Cardiac muscle cell (in vitro differentiated cells and primary cell): ENCODE results near the gene TCTN3. TPM values are rescaled to one million over a fixed set of nuclear protein-coding genes. Genes with fewer than 3 reads are reported as not detected.
"Not testable (repeated sequence)": the region's sequence is repeated elsewhere in the genome, so short reads cannot be mapped to it uniquely, and the experiment has no call there.

ENCODE experiments used
- DNase-seq, 2 donors: peaks; one replicate each; pipeline versions ENCODE4 v3.0.0 to v3.0.0-alpha.2; 2010 to 2017; ENCODE audit warnings: low read depth in 1 of 2, low spot score in 1 of 2
- H3K27ac ChIP-seq: fragments of 200-600 bp; sonication (generic); 2 replicates; pipeline ENCODE4 v1.5.1; 2016
- H3K27me3 ChIP-seq: fragments of 200-600 bp; sonication (generic); 2 replicates; pipeline ENCODE4 v1.6.0; 2016; ENCODE audit warnings: control low read depth
- H3K36me3 ChIP-seq: fragments of 200-600 bp; sonication (generic); 2 replicates; pipeline ENCODE4 v1.5.1; 2016; ENCODE audit warnings: control low read depth
- H3K4me1 ChIP-seq: fragments of 200-600 bp; sonication (generic); 2 replicates; pipeline ENCODE4 v1.8.1; 2017; ENCODE audit warnings: low read depth, mild to moderate bottlenecking, mixed run types
- H3K4me3 ChIP-seq: fragments of 200-600 bp; sonication (generic); 2 replicates; pipeline ENCODE4 v1.5.1; 2016; ENCODE audit warnings: mild to moderate bottlenecking
- H3K9me3 ChIP-seq: fragments of 200-600 bp; sonication (generic); 2 replicates; pipeline ENCODE4 v1.5.1; 2017; ENCODE audit warnings: low read depth, mild to moderate bottlenecking, control low read depth
- CTCF ChIP-seq: IDR thresholded peaks from 2 replicates; pipeline ENCODE4 v1.5.1; 2012; ENCODE audit warnings: low read depth, mild to moderate bottlenecking, low read length
- polyA plus RNA-seq: library from polyadenylated mRNA; unstranded; fragments of >200 nt; fragmentation: Nextera tagmentation; extraction: Ambion mirVana; gene quantifications from 2 replicates; pipeline ENCODE4 v1.2.1, GENCODE V29; 2016
- total RNA-seq: library from RNA; depleted of rRNA; stranded (reverse); fragments of >200 nt; gene quantifications from 2 replicates; pipeline ENCODE4 v1.2.3, GENCODE V29; 2016

The TCTN3 gene
- total and polyA plus RNA-seq, 2 experiments from 2014 or later = 21.9 to 40.6 TPM

DNA sequence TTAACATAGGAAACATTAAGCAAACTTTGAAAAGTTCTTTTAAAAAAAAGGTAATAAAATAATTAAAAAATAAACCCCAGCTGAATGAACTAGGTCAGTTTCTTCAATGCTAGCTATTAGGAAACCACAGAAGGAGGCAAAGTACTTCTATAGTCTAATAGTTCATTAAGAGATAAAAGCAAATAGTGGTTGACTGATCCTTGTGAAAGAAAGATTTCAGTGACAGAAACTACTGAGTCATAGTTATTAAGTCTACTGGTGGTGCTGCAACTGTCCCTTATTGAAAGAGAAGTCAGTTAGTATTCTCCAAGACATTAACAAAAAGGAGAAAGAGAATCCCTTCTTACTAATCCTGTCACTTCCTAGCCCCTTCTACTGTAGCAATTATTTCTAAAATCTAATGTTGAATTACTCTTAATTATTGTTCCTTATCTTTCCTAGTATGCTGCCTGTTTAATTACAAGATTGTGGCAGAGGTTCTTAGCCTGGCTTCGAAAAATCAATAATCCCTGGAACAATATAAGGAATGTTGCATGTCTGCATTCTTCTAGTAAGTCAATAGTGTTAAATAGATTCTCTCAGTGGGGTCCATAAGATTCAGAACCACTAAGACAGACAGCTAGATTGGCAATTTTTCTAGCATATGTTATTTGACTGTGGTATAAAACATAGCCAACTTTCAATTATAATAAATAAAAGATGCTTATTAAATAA is 18.2 kb downstream of the TCTN3 start:
- DNase-seq = no peak
- no peak for TF ChIP-seq CTCF
- Histone ChIP-seq H3K27ac (no peak overlapping the region), H3K4me3 (no peak overlapping the region), H3K9me3 (no peaks in the 10 kb centered on the region), H3K4me1 (no peaks in the 10 kb centered on the region), H3K36me3 (peaks cover 39% of the 10 kb centered on the region), H3K27me3 (no peaks in the 10 kb centered on the region)

GRCh38 chr10:95674643-95675042 is 19.1 kb downstream of the TCTN3 start:
- H3K27ac ChIP-seq = no peak overlapping the region
- H3K27me3 ChIP-seq = no peaks in the 10 kb centered on the region
- no peaks in the 10 kb centered on the region for H3K9me3 ChIP-seq
- DNase-seq = no peak
- peaks cover 32% of the 10 kb centered on the region for H3K36me3 ChIP-seq
- no peaks in the 10 kb centered on the region for H3K4me1 ChIP-seq
- no peak overlapping the region for H3K4me3 ChIP-seq
- TF ChIP-seq CTCF = no peak

DNA sequence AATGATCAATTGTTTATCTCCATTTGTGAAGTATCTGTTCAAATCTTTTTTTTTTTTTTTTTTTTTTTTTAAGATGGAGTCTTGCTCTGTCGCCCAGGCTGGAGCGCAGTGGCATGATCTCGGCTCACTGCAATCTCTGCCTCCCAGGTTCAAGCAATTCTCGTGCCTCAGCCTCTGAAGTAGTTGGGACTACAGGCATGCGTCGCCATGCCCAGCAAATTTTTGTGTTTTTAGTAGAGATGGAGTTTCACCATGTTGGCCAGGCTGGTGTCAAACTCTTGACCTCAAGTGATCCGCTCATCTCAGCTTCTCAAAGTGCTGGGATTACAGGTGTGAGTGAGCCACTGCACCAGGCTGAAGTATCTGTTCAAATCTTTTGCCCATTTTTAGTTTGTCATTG is 21.1 kb downstream of the TCTN3 start:
- peaks cover 25% of the 10 kb centered on the region for H3K36me3 ChIP-seq
- H3K27ac ChIP-seq, H3K27me3 ChIP-seq, DNase-seq, H3K4me1 ChIP-seq, H3K4me3 ChIP-seq, H3K9me3 ChIP-seq: not testable (repeated sequence)

DNA sequence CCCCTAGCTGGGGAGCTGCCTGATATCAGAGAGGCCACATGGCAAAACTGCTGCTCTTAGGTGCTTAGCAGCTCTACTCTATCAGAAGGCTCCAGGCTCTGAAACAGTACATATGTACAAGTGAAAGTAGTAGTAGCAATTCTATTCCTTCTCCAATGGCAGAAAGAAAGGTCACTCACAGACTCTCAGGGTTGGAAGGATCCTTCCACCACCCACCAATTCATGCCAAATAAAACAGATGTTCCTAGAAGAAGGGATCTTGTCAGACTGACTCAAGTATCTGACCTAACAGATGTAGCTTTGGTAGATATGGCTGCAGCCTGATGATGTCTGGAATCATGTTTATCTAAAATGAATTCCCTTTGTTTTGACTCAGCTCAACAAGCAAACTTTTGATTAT is 29.2 kb downstream of the TCTN3 start:
- Histone ChIP-seq H3K4me1 (no peaks in the 10 kb centered on the region), H3K36me3 (peaks cover 8% of the 10 kb centered on the region), H3K27ac (peak overlapping the region; percentile 22), H3K9me3 (no peaks in the 10 kb centered on the region), H3K4me3 (no peak overlapping the region), H3K27me3 (no peaks in the 10 kb centered on the region)
- TF ChIP-seq CTCF = no peak
- no peak for DNase-seq

DNA sequence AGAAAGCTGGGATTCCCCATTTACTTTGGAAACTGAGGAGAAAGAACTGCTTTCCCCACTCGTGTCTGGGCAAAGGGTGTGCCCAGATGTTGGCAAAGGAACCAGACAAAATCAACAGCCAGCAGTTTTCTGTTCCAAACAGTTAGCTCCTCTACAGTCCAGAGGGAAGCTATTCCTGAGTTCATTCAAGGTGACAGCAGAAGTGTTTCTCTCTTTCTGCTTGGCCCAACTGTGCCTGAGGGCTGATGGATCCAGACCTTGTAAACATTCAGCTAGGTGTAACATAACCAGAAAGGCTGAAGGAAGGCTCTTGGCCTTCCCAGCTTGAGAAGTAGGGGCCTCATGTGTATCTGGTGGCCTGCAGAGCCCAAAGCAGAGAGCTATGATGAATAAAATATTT is 30.2 kb downstream of the TCTN3 start:
- Histone ChIP-seq H3K27me3 (no peaks in the 10 kb centered on the region), H3K36me3 (peaks cover 2% of the 10 kb centered on the region), H3K9me3 (no peaks in the 10 kb centered on the region), H3K4me3 (no peak overlapping the region), H3K4me1 (no peaks in the 10 kb centered on the region), H3K27ac (peak overlapping the region; percentile 22)
- no peak for TF ChIP-seq CTCF
- DNase-seq = no peak

DNA sequence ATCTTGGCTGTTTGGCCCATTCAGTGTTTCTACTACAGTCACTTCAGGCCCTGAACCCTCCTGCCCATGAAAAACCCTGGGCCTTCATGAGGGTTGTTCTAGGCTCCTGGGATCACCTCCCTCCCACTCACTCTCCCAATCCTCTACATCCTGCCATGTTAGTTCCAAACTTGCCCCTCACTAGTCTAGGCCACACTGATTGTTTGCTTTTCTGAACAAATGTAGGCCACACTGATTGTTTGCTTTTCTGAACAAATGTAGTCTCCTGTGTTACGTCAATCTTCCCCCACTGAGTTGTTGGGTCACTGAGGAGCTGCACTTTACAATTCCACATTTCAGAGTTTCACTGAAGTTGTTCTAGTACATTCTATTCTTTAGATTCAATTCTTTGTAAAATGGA is 31.9 kb downstream of the TCTN3 start:
- H3K27me3 ChIP-seq = no peaks in the 10 kb centered on the region
- no peak for DNase-seq
- no peak overlapping the region for H3K4me3 ChIP-seq
- H3K36me3 ChIP-seq = peaks cover 2% of the 10 kb centered on the region
- peak overlapping the region; percentile 51 for H3K27ac ChIP-seq
- TF ChIP-seq CTCF = no peak
- H3K4me1 ChIP-seq = no peaks in the 10 kb centered on the region
- no peaks in the 10 kb centered on the region for H3K9me3 ChIP-seq
